MM.1S (cell line): ENCODE results near the gene HARBI1.

Source experiments
- EZH2 ChIP-seq: fragments of 300-600 bp; sonication (generic); optimal IDR thresholded peaks from 2 replicates; pipeline ENCODE3; 2017; ENCODE audit warnings: low read depth, mild to moderate bottlenecking, antibody characterized with exemption, low read length, mixed read lengths
- TF ChIP-seq, protein P1 (sequence below): fragments of 300-600 bp; sonication (generic); IDR thresholded peaks from 2 replicates; pipeline ENCODE4 v1.5.1; 2016; ENCODE audit warnings: antibody characterized with exemption, low read length, mixed read lengths

GRCh38 chr11:46663277-46663940 lies 46.4 kb upstream of the HARBI1 start:
- TF ChIP-seq, protein P1, sequence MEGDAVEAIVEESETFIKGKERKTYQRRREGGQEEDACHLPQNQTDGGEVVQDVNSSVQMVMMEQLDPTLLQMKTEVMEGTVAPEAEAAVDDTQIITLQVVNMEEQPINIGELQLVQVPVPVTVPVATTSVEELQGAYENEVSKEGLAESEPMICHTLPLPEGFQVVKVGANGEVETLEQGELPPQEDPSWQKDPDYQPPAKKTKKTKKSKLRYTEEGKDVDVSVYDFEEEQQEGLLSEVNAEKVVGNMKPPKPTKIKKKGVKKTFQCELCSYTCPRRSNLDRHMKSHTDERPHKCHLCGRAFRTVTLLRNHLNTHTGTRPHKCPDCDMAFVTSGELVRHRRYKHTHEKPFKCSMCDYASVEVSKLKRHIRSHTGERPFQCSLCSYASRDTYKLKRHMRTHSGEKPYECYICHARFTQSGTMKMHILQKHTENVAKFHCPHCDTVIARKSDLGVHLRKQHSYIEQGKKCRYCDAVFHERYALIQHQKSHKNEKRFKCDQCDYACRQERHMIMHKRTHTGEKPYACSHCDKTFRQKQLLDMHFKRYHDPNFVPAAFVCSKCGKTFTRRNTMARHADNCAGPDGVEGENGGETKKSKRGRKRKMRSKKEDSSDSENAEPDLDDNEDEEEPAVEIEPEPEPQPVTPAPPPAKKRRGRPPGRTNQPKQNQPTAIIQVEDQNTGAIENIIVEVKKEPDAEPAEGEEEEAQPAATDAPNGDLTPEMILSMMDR = no peak
- TF ChIP-seq EZH2 = no peak
